H1 (cell line): ENCODE data around the gene ADCY2. TPM values are rescaled to one million over a fixed set of nuclear protein-coding genes. Genes with fewer than 3 reads are reported as not detected.

Experiments used
- ATF2 ChIP-seq: IDR thresholded peaks from 2 replicates; pipeline ENCODE4 v1.6.1; 2012; ENCODE audit warnings: low read length, inconsistent platforms
- EP300 ChIP-seq, 2 experiments: IDR thresholded peaks; 1 replicate in 1 of 2; 2 replicates in 1 of 2; pipeline ENCODE4 v1.6.1; 2011 to 2012; ENCODE audit warnings: low read depth in 2 of 2, low read length in 2 of 2, mild to moderate bottlenecking in 2 of 2, borderline replicate concordance in 1 of 2, inconsistent platforms in 1 of 2, moderate library complexity in 1 of 2
- GTF2F1 ChIP-seq: IDR thresholded peaks from 2 replicates; pipeline ENCODE4 v1.6.1; 2012; ENCODE audit warnings: low read depth, low read length, improper control_type of control experiment, borderline replicate concordance
- KDM4A ChIP-seq: IDR thresholded peaks from one replicate; pipeline ENCODE4 v1.7.1; 2012; ENCODE audit warnings: low read depth, mild to moderate bottlenecking, moderate library complexity, low read length, inconsistent platforms; ENCODE audit not compliant: severe bottlenecking
- MAX ChIP-seq: IDR thresholded peaks from 2 replicates; pipeline ENCODE4 v1.6.1; 2012; ENCODE audit warnings: inconsistent platforms
- RAD21 ChIP-seq, 2 experiments: IDR thresholded peaks in 1 of 2; conservative IDR thresholded peaks in 1 of 2; 2 replicates each; pipeline ENCODE4 v1.6.1; 2011; ENCODE audit warnings: low read depth in 2 of 2, low read length in 2 of 2, improper control_type of control experiment in 1 of 2, inconsistent platforms in 1 of 2, mild to moderate bottlenecking in 1 of 2, moderate library complexity in 1 of 2
- RNF2 ChIP-seq: fragments of 200-900, 300-1000 bp; sonication (generic); IDR thresholded peaks from 2 replicates; pipeline ENCODE4 v1.7.1; 2016; ENCODE audit warnings: borderline replicate concordance, low read depth, mild to moderate bottlenecking, antibody characterized with exemption, low read length; ENCODE audit not compliant: poor library complexity, severe bottlenecking; ENCODE audit errors: missing control alignments
- SRF ChIP-seq: IDR thresholded peaks from 2 replicates; pipeline ENCODE4 v1.6.1; 2011; ENCODE audit warnings: mild to moderate bottlenecking, low read depth, low read length, moderate library complexity
- USF2 ChIP-seq: IDR thresholded peaks from 2 replicates; pipeline ENCODE4 v1.6.1; 2011; ENCODE audit warnings: low read length, improper control_type of control experiment
- YY1 ChIP-seq: IDR thresholded peaks from 2 replicates; pipeline ENCODE4 v1.6.1; 2011; ENCODE audit warnings: low read depth, mild to moderate bottlenecking, low read length
- ZNF274 ChIP-seq: IDR thresholded peaks from 2 replicates; pipeline ENCODE4 v1.7.0; 2012; ENCODE audit warnings: low read length, borderline replicate concordance; ENCODE audit errors: extremely low read depth
- polyA plus RNA-seq, 7 experiments: library from polyadenylated mRNA; depleted of rRNA in 3 of 7; stranded (reverse) in 5 of 7; unstranded in 2 of 7; fragments of >200 nt in 5 of 7; fragments of 200-250 nt in 2 of 7; gene quantifications; 1 replicate in 5 of 7; 2 replicates in 1 of 7; 4 replicates in 1 of 7; pipeline versions ENCODE4 v1.2.1 to v1.2.3, GENCODE V29; 2011 to 2013; ENCODE audit warnings: missing spikeins in 2 of 7, mixed read lengths in 2 of 7
- total RNA-seq: library from RNA; stranded (reverse); fragmentation: NEBNext Ultra II Directional; extraction: Animal tissue kit (Norgen Biotek cat#: 25700); gene quantifications from 2 replicates; pipeline ENCODE4 v1.2.1, GENCODE V29; 2021

The ADCY2 gene
- total and polyA plus RNA-seq, 2 of the 8 experiments (the other 6 are each of a cell fraction or from before 2014, with no cell fraction given): 35.8 to 122 TPM

GRCh38 chr5:7435503-7435902 is 39.6 kb downstream of the ADCY2 start (continued):
- no peak for TF ChIP-seq ATF2
- no peak for TF ChIP-seq KDM4A
- no peak for TF ChIP-seq USF2
- no peak for TF ChIP-seq GTF2F1
- no peak for TF ChIP-seq ZNF274
- TF ChIP-seq EP300 (IDR thresholded peaks at IDR 0.05; ENCODE audit: borderline replicate concordance in 1 of 2, low read depth in 2 of 2, low read length in 2 of 2): no peak
- TF ChIP-seq RNF2: no peak
- TF ChIP-seq YY1: no peak
- no peak for TF ChIP-seq RAD21 (IDR thresholded peaks at IDR 0.05 in 1 of 2, conservative IDR thresholded peaks at IDR 0.05 in 1 of 2; ENCODE audit: low read depth in 2 of 2, low read length in 2 of 2)
- TF ChIP-seq SRF: no peak
- no peak for TF ChIP-seq MAX
